HG02571 (cell line): ENCODE results near the gene SUMF1.

Source experiments
- ATAC-seq: cut with Tn5 transposase; IDR thresholded peaks from one replicate; pipeline ENCODE4 v1.9.1; 2021; ENCODE audit warnings: mild to moderate bottlenecking, moderate library complexity; ENCODE audit not compliant: unreplicated experiment

The SUMF1 gene

DNA sequence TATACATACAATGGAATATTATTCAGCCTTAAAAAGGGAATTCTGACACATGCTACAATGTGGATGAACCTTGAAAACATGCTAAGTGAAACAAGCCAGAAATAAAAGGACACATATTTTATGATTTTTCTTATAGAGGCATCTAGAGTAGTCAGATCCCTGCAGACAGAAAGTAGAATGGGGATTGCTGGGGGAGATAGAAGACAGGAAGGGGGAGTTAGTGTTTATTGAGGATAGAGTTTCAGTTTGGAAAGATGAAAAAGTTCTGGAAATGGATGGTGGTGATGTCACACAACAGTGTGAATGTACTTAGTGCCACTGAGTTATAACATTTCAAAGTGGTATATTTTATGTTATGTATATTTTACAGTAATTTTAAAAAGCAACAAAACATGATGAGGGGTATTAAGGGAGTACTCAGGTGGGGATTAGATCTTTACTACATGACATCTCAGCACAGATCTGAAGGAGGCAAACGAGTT, 30.8 kb upstream of the SUMF1 start:
- no peak for ATAC-seq

DNA sequence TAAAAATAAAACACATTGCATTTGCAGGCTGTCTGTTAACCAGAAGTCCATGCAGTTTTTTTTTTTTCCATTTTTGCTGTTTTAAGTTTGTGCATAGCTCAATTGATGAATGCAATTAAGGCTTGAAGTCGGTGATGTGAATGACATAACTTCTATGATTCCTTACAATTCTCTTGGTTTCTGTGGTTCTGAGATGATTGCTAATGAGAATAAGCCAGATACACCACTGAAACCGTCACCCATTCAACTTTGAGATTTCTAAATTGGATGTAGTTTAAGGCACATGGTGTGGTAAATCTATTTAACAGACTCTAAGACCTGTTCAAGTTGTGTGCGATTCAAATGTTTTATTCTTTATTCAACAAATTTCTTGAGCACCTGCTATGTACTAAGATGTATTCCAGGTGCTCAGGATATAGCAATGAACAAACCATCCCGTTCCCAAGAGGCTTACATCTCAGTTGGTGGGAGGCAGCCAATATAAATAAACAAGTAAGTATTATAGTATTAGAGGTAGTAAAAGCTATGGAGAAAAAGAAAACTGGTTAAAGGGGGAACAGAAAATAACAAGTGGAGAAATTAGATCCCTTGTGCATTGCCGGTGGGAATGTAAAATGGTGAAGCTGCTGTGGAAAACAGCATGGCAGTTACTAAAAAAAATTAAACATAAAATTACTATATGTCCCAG, 30.1 kb upstream of the SUMF1 start:
- ATAC-seq: no peak

GRCh38 chr3:4496087-4496452, 29.0 kb upstream of the SUMF1 start:
- no peak for ATAC-seq

DNA sequence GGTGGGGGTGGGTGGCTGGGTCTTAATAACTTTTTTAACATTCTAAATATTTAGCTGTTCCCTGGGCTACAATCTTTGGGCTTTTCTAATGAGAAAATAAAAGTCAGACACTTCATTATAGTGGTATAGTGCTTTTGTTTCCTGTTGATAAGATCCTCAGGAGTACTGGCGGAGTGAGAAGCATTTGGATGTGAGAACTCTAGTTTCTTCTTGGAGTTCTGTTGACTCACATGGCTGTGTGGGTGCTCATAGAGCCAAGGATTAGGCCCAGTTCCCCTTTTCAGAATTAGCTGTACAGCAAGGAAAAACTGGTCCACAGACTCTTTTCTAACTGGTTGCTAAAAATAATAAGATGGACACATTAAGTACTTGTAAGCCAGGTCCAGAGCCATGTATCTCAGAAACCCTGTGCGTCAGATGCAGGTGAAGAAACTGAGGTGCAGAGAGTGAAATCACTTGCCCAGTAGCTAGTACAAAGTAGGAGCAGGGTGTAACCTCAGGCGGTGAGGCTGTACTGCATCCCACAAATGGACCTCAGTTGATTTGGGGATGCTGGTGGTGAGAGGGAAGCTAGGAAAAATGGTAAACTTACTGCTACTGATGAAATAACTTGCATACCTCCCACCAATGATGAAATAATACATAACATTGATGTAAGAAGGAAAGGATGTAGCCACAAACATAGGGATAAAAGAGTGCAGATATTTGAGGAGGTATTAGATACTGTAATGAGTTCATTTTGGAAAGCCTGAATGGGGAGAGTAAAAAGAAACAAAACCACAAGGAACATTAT, 28.4 kb upstream of the SUMF1 start:
- ATAC-seq: no peak

GRCh38 chr3:4494895-4495264, 27.8 kb upstream of the SUMF1 start:
- ATAC-seq: no peak

- peak; percentile 0 for ATAC-seq
Measured at GRCh38 chr3:4493941-4494894, 27.1 kb upstream of the SUMF1 start.

GRCh38 chr3:4493014-4493940, 26.2 kb upstream of the SUMF1 start, which contains the start of gene ITPR1:
ITPR1 (plus strand) TSS chr3:4493348; CDS start chr3:4516492, 23,144 bp downstream.
- peak; percentile 89 for ATAC-seq

DNA sequence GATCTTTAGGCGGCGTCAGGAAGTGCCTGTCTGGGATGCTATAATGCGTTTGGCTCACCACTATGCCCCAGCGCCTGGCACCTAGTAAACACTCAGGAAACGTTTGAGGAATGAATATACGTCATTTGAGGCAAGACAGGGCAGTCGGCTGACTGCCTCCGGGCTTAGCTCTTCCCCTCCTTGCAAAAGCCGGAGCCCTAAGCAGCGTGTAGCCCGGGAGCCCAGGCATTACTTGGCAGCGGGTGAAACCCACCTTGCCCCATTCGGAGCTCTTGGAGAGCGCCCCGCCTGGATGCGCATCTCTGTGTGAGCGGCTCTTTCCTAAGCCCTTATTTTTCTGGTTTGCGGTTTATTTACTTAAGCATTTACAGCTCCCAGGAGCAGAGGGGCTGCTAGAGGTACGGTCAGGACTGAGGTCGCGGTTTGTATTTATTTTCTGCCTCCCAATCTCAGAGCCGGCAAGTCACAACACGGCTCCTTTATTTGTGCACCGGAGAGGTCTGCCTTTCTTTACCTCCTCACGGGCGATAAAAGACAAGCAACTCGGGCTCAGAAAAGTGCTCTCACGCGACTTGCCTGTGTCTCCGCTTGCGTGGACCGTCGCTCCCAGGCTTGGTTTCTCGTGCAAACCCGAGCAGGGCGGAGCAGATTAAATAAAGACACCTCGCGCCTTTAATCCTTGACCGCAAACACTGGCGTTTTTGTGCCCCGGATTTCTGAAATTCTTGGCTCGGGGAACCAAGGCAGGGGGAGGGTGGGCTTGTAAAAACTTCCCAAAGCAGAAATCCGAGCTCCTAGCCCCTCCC, 25.3 kb upstream of the SUMF1 start:
- ATAC-seq: no peak

DNA sequence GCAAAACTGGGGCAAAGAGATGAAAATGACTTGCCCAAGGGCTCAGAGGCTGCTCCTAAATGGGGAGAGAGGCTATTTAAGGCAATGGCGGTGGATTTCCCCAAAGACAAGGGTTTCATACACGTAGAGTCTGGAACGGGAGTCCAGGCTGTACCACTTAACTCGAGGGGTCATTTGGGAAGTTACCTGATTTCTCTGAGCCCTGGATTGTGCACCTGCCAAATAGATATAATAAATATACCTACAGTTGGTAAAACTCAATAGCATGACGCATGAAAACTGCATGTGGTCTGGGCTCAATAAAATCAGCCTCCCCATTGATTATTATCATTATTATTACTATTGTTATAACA, 24.8 kb upstream of the SUMF1 start:
- ATAC-seq: no peak

GRCh38 chr3:4478261-4478660, 11.2 kb upstream of the SUMF1 start:
- no peak for ATAC-seq

GRCh38 chr3:4476496-4476895, 9.4 kb upstream of the SUMF1 start:
- no peak for ATAC-seq

- no peak for ATAC-seq
Measured at GRCh38 chr3:4475804-4476203, 8.7 kb upstream of the SUMF1 start.

- ATAC-seq: peak; percentile 48
Measured at GRCh38 chr3:4474683-4475490, 7.8 kb upstream of the SUMF1 start.

GRCh38 chr3:4472766-4473165, 5.7 kb upstream of the SUMF1 start:
- no peak for ATAC-seq

DNA sequence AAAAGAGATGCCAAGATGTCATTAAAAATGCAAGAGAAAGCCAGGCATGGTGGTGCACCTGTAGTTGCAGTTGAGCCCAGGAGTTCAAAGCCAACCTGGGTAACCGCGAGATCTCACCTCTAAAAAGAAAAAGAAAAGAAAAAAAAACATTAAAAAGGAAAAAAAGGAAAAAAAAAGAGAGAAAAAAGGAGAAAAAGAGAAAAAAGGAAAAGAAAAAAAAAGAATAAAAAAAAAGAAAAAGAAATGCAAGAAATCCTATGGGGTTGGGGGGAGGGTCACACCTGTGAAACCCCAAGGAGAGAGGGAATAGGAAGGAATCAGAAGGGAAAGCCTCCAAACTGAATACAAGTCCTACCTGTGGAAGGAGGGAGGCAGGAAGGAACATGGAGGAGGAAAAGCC, 5.2 kb upstream of the SUMF1 start:
- ATAC-seq: no peak

DNA sequence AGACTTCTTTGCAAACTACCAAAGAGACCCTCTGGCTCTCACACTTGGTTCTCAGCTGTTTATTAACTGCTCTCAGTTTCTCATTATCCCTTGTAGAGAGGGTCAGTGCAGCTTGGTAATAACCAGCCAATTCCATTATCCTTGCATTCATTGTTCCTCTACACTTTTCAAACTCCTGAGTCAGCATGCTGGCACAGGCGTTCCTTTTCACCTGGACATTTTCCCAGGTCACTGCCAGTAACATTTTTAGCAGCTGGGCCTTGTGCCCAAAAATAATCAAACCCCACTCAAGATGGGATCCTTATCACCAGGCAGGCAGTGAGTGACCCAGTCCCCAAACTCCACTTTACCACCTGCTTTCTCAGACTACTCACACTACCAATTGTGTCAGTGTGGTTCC, 4.8 kb upstream of the SUMF1 start:
- ATAC-seq: no peak

GRCh38 chr3:4467522-4467867, 426 bp upstream of the SUMF1 start:
- ATAC-seq: no peak

GRCh38 chr3:4464576-4464975, 2.5 kb downstream of the SUMF1 start:
- ATAC-seq: no peak
